H1 (cell line): ENCODE results near the gene TAOK1.

Experiments used
- JUND ChIP-seq: IDR thresholded peaks from 2 replicates; pipeline ENCODE4 v1.6.1; 2011; ENCODE audit warnings: mild to moderate bottlenecking, improper control_type of control experiment, low read length
- KDM5A ChIP-seq: fragments of 200-600 bp; IDR thresholded peaks from 2 replicates; pipeline ENCODE4 v1.7.1; 2012; ENCODE audit warnings: mild to moderate bottlenecking, low read length, inconsistent platforms, mixed read lengths
- POLR2AphosphoS5 ChIP-seq: IDR thresholded peaks from 2 replicates; pipeline ENCODE4 v1.6.1; 2011; ENCODE audit warnings: low read depth, low read length
- SP4 ChIP-seq: IDR thresholded peaks from 2 replicates; pipeline ENCODE4 v1.6.1; 2012; ENCODE audit warnings: low read length, inconsistent platforms
- TAF1 ChIP-seq: IDR thresholded peaks from 2 replicates; pipeline ENCODE4 v1.6.1; 2011; ENCODE audit warnings: mild to moderate bottlenecking, low read depth, low read length
- ZNF274 ChIP-seq: IDR thresholded peaks from 2 replicates; pipeline ENCODE4 v1.7.0; 2012; ENCODE audit warnings: low read length, borderline replicate concordance; ENCODE audit errors: extremely low read depth

- TF ChIP-seq POLR2AphosphoS5 (no peak), ZNF274 (no peak), KDM5A (no peak), TAF1 (no peak), JUND (no peak), SP4 (no peak)
These were observed 45.1 kb upstream of the TAOK1 start for GRCh38 chr17:29345066-29345465.
